GM12878 (cell line): ENCODE data around the gene RCBTB2. TPM values are rescaled to one million over a fixed set of nuclear protein-coding genes. Genes with fewer than 3 reads are reported as not detected.

ENCODE experiments used
- BACH1 ChIP-seq: fragments of 450-650 bp; IDR thresholded peaks from 2 replicates; pipeline ENCODE4 v1.6.1; 2017; ENCODE audit warnings: mild to moderate bottlenecking, borderline replicate concordance
- CBFB ChIP-seq: IDR thresholded peaks from 2 replicates; pipeline ENCODE4 v1.6.1; 2016; ENCODE audit warnings: antibody characterized with exemption, low read depth
- FOXM1 ChIP-seq: IDR thresholded peaks from 2 replicates; pipeline ENCODE4 v1.6.1; 2012; ENCODE audit warnings: low read depth, mild to moderate bottlenecking, inconsistent platforms, low read length, moderate library complexity
- GATAD2B ChIP-seq: fragments of 450-650 bp; conservative IDR thresholded peaks from 2 replicates; pipeline ENCODE4 v1.6.1; 2017; ENCODE audit warnings: low read depth, mild to moderate bottlenecking, moderate library complexity
- HDGF ChIP-seq: fragments of 450-650 bp; IDR thresholded peaks from 2 replicates; pipeline ENCODE4 v1.6.1; 2016; ENCODE audit warnings: antibody characterized with exemption
- KAT2A ChIP-seq: conservative IDR thresholded peaks from 2 replicates; pipeline ENCODE4 v1.6.1; 2011; ENCODE audit warnings: low read depth, low read length; ENCODE audit not compliant: control insufficient read depth
- KLF5 ChIP-seq: fragments of 450-650 bp; IDR thresholded peaks from 2 replicates; pipeline ENCODE4 v1.6.1; 2014; ENCODE audit warnings: mild to moderate bottlenecking; ENCODE audit not compliant: partially characterized antibody
- MEF2A ChIP-seq: IDR thresholded peaks from 2 replicates; pipeline ENCODE4 v1.6.1; 2011; ENCODE audit warnings: low read depth, mild to moderate bottlenecking, low read length, moderate library complexity; ENCODE audit not compliant: insufficient read depth
- MEF2B ChIP-seq: fragments of 450-650 bp; IDR thresholded peaks from 2 replicates; pipeline ENCODE4 v1.6.1; 2018; ENCODE audit warnings: mild to moderate bottlenecking, moderate library complexity; ENCODE audit not compliant: partially characterized antibody, poor library complexity, severe bottlenecking
- NBN ChIP-seq: fragments of 450-650 bp; IDR thresholded peaks from 2 replicates; pipeline ENCODE4 v1.6.1; 2016
- NFIC ChIP-seq: IDR thresholded peaks from 2 replicates; pipeline ENCODE4 v1.6.1; 2012; ENCODE audit warnings: low read depth, mild to moderate bottlenecking, inconsistent platforms, low read length, moderate library complexity
- NR2F1 ChIP-seq: fragments of 450-650 bp; conservative IDR thresholded peaks from 2 replicates; pipeline ENCODE4 v1.6.1; 2017; ENCODE audit warnings: mild to moderate bottlenecking
- RCOR1 ChIP-seq: conservative IDR thresholded peaks from 2 replicates; pipeline ENCODE4 v1.6.1; 2012; ENCODE audit warnings: low read depth, low read length, improper control_type of control experiment
- polyA plus RNA-seq, 11 experiments: library from polyadenylated mRNA; depleted of rRNA in 4 of 11; unstranded in 6 of 11; stranded (reverse) in 5 of 11; fragments of >200 nt; fragmentation: Nextera tagmentation in 4 of 11; fragmentation: Illumina TruSeq in 1 of 11; extraction: Ambion mirVana in 4 of 11; extraction: Trizol in 1 of 11; gene quantifications; 1 replicate in 1 of 11; 2 replicates in 10 of 11; pipeline versions ENCODE4 v1.2.1 to v1.2.3, GENCODE V29; 2011 to 2016; ENCODE audit warnings: inconsistent platforms in 2 of 11, missing spikeins in 2 of 11, low read depth in 1 of 11
- total RNA-seq, 4 experiments: library from RNA; depleted of rRNA in 3 of 4; stranded (reverse); fragments of >200 nt in 3 of 4; fragmentation: Illumina TruSeq in 1 of 4; extraction: Trizol in 1 of 4; gene quantifications; 2 replicates each; pipeline versions ENCODE4 v1.2.1 to v1.2.3, GENCODE V29; 2013 to 2021
- TF ChIP-seq, protein P1 (sequence below): fragments of 450-650 bp; IDR thresholded peaks from 2 replicates; pipeline ENCODE4 v1.6.1; 2016; ENCODE audit warnings: mild to moderate bottlenecking
- TF ChIP-seq, protein P2 (sequence below): fragments of 450-650 bp; IDR thresholded peaks from 2 replicates; pipeline ENCODE4 v1.6.1; 2017; ENCODE audit warnings: low read depth, mild to moderate bottlenecking, moderate library complexity
- TF ChIP-seq, protein P3 (sequence below): IDR thresholded peaks from 2 replicates; pipeline ENCODE4 v1.6.1; 2012; ENCODE audit warnings: low read depth, low read length, improper control_type of control experiment

The RCBTB2 gene
- total and polyA plus RNA-seq, 10 of the 15 experiments (the other 5 are each of a cell fraction or from before 2014, with no cell fraction given), result 5.0 to 16.0 (median 8.5) TPM

DNA sequence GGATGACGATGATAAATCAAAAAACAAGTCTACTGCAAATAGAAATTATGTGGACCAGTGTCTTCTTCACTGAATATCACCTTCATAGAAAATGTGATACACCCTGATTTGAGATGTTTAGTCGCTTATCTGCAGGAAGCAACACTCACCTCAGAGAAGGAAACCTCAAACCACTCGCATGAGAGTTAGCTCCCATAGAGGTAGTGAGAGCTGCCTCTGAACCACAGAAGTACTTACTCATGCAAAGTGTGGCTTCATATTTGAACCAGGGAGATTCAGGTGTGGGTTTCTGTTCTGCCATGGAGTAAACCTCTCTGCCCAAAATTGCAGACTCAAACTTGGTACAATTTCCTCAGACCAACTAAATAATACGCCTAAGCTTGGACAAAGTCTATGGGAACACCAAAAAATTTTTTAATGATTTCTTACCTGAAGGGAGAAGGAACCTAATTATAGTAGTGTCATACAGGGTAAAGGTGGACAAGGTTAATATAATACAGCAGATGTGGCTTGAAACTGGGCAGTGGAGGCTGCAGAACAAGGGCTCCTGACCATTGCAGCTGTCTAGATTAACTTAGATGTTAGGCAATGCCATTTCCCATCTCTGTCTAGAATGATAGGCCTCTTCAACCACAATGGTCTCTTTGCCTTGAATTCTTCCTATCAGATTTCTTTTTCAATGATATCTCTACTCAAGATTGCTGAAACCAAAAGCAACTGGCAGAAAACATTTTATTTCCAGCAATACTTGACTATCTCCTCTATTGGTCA lies 29.6 kb upstream of the RCBTB2 start (continued):
- TF ChIP-seq NFIC (peak; percentile 99), RCOR1 (peak; percentile 97), KAT2A (no peak), HDGF (no peak), NR2F1 (peak; percentile 85), NBN (peak; percentile 78; the same call in 1 of the 2 replicates), MEF2B (peak; percentile 79), FOXM1 (peak; percentile 98), MEF2A (peak; percentile 75), GATAD2B (peak; percentile 32; the same call in 1 of the 2 replicates), CBFB (peak; percentile 99), KLF5 (no peak), BACH1 (peak; percentile 74; the same call in 1 of the 2 replicates)
- TF ChIP-seq, protein P1, sequence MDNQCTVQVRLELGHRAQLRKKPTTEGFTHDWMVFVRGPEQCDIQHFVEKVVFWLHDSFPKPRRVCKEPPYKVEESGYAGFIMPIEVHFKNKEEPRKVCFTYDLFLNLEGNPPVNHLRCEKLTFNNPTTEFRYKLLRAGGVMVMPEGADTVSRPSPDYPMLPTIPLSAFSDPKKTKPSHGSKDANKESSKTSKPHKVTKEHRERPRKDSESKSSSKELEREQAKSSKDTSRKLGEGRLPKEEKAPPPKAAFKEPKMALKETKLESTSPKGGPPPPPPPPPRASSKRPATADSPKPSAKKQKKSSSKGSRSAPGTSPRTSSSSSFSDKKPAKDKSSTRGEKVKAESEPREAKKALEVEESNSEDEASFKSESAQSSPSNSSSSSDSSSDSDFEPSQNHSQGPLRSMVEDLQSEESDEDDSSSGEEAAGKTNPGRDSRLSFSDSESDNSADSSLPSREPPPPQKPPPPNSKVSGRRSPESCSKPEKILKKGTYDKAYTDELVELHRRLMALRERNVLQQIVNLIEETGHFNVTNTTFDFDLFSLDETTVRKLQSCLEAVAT, result peak; percentile 98
- TF ChIP-seq, protein P2, sequence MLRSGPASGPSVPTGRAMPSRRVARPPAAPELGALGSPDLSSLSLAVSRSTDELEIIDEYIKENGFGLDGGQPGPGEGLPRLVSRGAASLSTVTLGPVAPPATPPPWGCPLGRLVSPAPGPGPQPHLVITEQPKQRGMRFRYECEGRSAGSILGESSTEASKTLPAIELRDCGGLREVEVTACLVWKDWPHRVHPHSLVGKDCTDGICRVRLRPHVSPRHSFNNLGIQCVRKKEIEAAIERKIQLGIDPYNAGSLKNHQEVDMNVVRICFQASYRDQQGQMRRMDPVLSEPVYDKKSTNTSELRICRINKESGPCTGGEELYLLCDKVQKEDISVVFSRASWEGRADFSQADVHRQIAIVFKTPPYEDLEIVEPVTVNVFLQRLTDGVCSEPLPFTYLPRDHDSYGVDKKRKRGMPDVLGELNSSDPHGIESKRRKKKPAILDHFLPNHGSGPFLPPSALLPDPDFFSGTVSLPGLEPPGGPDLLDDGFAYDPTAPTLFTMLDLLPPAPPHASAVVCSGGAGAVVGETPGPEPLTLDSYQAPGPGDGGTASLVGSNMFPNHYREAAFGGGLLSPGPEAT, result peak; percentile 90
- TF ChIP-seq, protein P3, sequence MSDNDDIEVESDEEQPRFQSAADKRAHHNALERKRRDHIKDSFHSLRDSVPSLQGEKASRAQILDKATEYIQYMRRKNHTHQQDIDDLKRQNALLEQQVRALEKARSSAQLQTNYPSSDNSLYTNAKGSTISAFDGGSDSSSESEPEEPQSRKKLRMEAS, result no peak
